Peyer's patch (tissue), 4 donors: Measurements from ENCODE around the gene HRH3. TPM values are rescaled to one million over a fixed set of nuclear protein-coding genes. Genes with fewer than 3 reads are reported as not detected.

Experiments
- DNase-seq, 3 donors: peaks; one replicate each; pipeline ENCODE4 v3.0.0-alpha.2; 2017 to 2019
- H3K27ac ChIP-seq, 4 donors: fragments of 200-600 bp; sonication (generic); one replicate each; pipeline ENCODE4 v1.5.1; 2016 to 2019
- H3K27me3 ChIP-seq, 2 donors: fragments of 200-600 bp; sonication (generic); one replicate each; pipeline ENCODE4 v1.5.1; 2019
- H3K36me3 ChIP-seq, 3 donors: fragments of 200-600 bp; sonication (generic); one replicate each; pipeline ENCODE4 v1.5.1; 2016 to 2019
- H3K4me1 ChIP-seq, 4 donors: fragments of 200-600 bp; sonication (generic); one replicate each; pipeline ENCODE4 v1.5.1; 2016 to 2019
- H3K4me3 ChIP-seq, 4 donors: fragments of 200-600 bp; sonication (generic); 1 replicate in 3 of 4; 2 replicates in 1 of 4; pipeline ENCODE4 v1.5.1; 2016 to 2019; ENCODE audit warnings: mild to moderate bottlenecking in 1 of 4
- H3K9me3 ChIP-seq, 4 donors: fragments of 200-600 bp; sonication (generic); one replicate each; pipeline ENCODE4 v1.5.1; 2016 to 2019; ENCODE audit warnings: mild to moderate bottlenecking in 1 of 4
- CTCF ChIP-seq, 6 experiments: fragments of 450-650 bp in 4 of 6; fragments of 200-600 bp in 2 of 6; sonication (generic) in 1 of 6; IDR thresholded peaks; one replicate each; pipeline ENCODE4 v1.5.1; 2017 to 2019; ENCODE audit warnings: antibody characterized with exemption in 6 of 6, mild to moderate bottlenecking in 3 of 6, moderate library complexity in 1 of 6
- POLR2A ChIP-seq, 2 donors: fragments of 450-650 bp; IDR thresholded peaks; one replicate each; pipeline ENCODE4 v1.5.1; 2017; ENCODE audit warnings: antibody characterized with exemption in 2 of 2, mild to moderate bottlenecking in 2 of 2, moderate library complexity in 2 of 2
- total RNA-seq, 4 donors: library from RNA; depleted of rRNA; stranded (reverse); fragments of >200 nt; gene quantifications; one replicate each; pipeline ENCODE4 v1.1.0, GENCODE V29; 2016

The HRH3 gene
- total RNA-seq, 4 donors from 2014 or later, result 0.27 TPM; not detected in 3

DNA sequence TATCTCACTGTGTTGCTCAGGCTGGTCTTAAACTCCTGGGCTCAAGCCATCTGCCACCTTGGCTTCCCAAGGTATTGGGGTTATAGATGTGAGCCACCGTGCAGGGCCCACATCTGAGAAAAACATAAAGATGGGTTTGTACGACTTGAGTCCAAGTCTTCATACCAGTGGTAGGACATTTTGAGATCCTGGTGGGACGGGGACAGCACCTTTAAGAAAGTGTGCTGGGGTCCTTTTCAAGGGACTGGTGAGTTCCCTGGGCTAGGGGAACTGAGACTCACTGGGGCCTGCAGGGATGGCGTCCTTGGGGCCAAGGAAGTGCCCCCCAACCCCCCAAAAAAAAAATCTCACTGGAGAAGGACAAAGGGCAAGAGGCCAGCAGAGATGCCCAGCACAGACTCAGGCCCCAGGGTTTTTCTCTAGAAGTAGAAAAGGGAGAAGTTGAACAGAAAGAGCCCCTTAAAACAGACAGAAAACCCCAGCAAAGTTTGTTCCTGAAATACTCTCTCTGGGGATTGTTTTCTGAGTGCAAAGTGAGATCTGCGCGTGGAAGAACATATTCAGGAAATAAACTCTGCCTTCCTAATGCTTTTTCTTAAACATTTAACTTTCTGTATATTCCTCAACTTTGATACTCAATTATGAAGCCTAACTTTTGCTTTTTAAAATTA, 28.9 kb upstream of the HRH3 start:
- H3K36me3 ChIP-seq, result peaks cover 0 to under 1% (median 0%) of the 10 kb centered on the region in 3 donors
- H3K27me3 ChIP-seq, result no peaks in the 10 kb centered on the region
- peaks cover 0 to 16% (median 0%) of the 10 kb centered on the region in 4 donors for H3K4me1 ChIP-seq
- H3K4me3 ChIP-seq, result no peak overlapping the region
- TF ChIP-seq POLR2A (IDR thresholded peaks at IDR 0.05) (no peak), CTCF (IDR thresholded peaks at IDR 0.05) (no peak)
- H3K27ac ChIP-seq, result no peak overlapping the region
- no peak for DNase-seq
- no peaks in the 10 kb centered on the region for H3K9me3 ChIP-seq

DNA sequence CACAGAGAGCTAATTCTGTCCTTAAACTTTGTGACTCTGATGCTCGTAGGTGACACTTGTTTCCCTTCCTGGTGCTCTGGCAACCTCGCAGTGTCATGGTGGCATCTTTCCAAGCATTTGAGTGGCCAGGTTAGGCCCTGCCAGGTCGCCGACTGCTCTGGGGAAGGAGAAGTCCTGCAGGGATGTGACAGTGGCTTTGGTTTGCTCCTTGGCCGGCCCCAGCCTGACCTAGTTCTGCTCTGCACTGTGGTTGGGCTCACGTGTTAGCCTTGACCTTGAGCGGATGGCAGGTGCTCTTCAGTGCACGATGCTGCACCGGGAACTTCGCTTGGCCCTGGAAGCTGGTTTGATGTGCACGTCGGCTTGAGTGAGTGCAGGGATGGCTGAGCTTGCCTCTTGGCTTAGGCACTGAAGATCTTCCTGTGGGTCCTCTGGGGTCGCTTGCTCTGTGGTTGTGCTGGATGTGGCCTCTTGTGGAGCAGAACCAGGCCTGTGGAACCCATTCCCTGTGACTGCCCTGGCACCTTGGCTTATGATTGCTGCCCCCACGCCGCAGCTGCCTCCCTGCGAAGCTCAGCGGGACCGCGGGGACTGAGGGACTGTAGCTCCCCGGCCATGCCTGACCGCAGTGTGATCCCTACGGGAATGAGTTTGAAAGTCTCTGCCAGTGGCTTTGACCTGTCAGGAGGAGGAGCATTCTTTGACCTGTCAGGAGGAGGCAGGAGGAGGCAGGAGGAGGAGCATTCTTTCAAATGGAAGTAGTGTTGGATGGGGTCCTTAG, 27.0 kb upstream of the HRH3 start:
- H3K27ac ChIP-seq, result no peak overlapping the region
- no peak for DNase-seq
- TF ChIP-seq CTCF (IDR thresholded peaks at IDR 0.05) (no peak), POLR2A (IDR thresholded peaks at IDR 0.05) (no peak)
- H3K4me1 ChIP-seq, result peaks cover 0 to 27% (median 0%) of the 10 kb centered on the region in 4 donors
- H3K36me3 ChIP-seq, result no peaks in the 10 kb centered on the region
- no peaks in the 10 kb centered on the region for H3K9me3 ChIP-seq
- H3K27me3 ChIP-seq, result no peaks in the 10 kb centered on the region
- no peak overlapping the region for H3K4me3 ChIP-seq

DNA sequence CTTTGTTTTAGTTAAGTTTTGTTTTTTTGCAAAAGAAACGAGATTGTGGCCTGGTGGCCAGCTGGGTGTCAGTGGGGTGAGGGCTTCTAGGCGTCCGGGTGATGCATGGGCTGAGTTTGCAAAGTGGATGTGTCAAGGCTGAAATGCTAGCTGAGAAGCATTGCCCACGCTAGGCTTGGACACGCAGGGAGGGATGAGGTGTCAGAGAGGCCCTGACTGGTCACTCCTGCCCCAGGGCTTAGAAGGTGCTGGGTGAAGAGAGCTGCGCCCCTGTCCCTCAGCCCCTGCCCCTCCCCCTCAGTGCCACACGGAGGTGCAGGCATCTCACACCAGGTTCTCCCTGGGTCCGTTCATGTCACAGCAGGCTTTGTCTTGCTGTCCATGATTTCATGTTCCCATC, 26.4 kb upstream of the HRH3 start:
- peaks cover 0 to 32% (median 0%) of the 10 kb centered on the region in 4 donors for H3K4me1 ChIP-seq
- no peaks in the 10 kb centered on the region for H3K9me3 ChIP-seq
- TF ChIP-seq POLR2A (IDR thresholded peaks at IDR 0.05) (no peak), CTCF (IDR thresholded peaks at IDR 0.05) (no peak)
- DNase-seq, result no peak
- H3K4me3 ChIP-seq, result no peak overlapping the region
- no peaks in the 10 kb centered on the region for H3K27me3 ChIP-seq
- H3K27ac ChIP-seq, result no peak overlapping the region
- H3K36me3 ChIP-seq, result no peaks in the 10 kb centered on the region

GRCh38 chr20:62245911-62246280, 25.8 kb upstream of the HRH3 start:
- no peaks in the 10 kb centered on the region for H3K36me3 ChIP-seq
- H3K4me3 ChIP-seq, result no peak overlapping the region
- no peaks in the 10 kb centered on the region for H3K9me3 ChIP-seq
- no peak for DNase-seq
- H3K27ac ChIP-seq, result no peak overlapping the region
- no peaks in the 10 kb centered on the region for H3K27me3 ChIP-seq
- peaks cover 0 to 38% (median 0%) of the 10 kb centered on the region in 4 donors for H3K4me1 ChIP-seq
- TF ChIP-seq POLR2A (IDR thresholded peaks at IDR 0.05) (no peak), CTCF (IDR thresholded peaks at IDR 0.05) (no peak)

DNA sequence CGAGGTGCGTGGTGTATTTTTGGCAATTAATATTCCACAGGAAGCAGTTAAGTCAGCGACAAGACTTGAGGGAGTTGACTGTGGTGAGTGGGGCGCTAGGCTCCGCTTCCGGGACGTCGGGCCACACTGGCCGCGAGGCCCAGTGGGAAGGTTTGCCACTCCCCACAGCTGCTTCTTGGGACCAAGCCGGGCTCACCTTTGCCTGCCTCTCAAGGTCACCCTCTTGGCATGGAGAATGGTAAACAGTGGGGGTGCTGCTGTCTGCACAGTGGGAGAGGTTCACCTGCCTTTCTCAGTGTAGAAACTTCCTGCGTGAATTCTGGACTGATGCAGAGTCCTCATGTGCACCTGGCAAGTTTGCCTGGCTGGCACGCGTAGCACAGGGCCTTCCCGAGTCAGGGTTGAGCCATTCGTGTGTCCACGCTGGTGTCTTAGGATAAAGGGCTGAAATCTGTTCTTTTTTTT, 24.6 kb upstream of the HRH3 start:
- peak overlapping the region in 2 of 4 donors; percentile 1 to 30 for H3K27ac ChIP-seq
- H3K4me1 ChIP-seq, result peaks cover 0 to 48% (median 2%) of the 10 kb centered on the region in 4 donors
- DNase-seq, result peak in 1 of 3 donors; percentile 63
- TF ChIP-seq CTCF (IDR thresholded peaks at IDR 0.05) (no peak), POLR2A (IDR thresholded peaks at IDR 0.05) (no peak)
- H3K36me3 ChIP-seq, result no peaks in the 10 kb centered on the region
- H3K9me3 ChIP-seq, result no peaks in the 10 kb centered on the region
- H3K4me3 ChIP-seq, result no peak overlapping the region
- H3K27me3 ChIP-seq, result no peaks in the 10 kb centered on the region
